Erythroblast (primary cell): ENCODE data around the gene USP15.

Experiments used
- GATA1 ChIP-seq: IDR thresholded peaks from 2 replicates; pipeline ENCODE4 v1.6.1; 2011; ENCODE audit warnings: low read depth, mild to moderate bottlenecking, control low read depth, low read length, moderate library complexity
- POLR2A ChIP-seq: IDR thresholded peaks from 2 replicates; pipeline ENCODE4 v1.6.1; 2011; ENCODE audit warnings: mild to moderate bottlenecking, low read length

DNA sequence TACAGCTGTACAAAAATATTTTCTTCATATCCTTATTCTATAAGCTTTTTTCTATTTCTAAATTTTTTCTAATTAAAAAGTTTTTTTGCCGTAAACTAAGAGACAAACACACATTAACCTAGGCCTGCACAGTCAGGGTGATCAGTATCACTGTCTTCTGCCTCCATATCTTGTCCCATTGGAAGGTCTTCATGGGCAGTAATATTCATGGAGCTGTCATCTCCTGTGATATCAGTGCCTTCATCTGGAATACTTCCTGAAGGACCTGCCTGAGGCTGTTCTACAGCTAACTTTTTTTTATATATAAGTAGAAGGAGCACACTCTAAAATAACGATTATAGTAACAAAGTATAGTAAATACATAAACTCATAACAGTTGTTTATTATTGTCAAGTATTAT is 17.8 kb downstream of the USP15 start:
- TF ChIP-seq POLR2A: no peak
- no peak for TF ChIP-seq GATA1
